ENCODE results near the gene CD96. TPM values are rescaled to one million over a fixed set of nuclear protein-coding genes. Genes with fewer than 3 reads are reported as not detected.

The CD96 gene
- total RNA-seq, 1 donor from 2014 or later, result 0.57 TPM

DNA sequence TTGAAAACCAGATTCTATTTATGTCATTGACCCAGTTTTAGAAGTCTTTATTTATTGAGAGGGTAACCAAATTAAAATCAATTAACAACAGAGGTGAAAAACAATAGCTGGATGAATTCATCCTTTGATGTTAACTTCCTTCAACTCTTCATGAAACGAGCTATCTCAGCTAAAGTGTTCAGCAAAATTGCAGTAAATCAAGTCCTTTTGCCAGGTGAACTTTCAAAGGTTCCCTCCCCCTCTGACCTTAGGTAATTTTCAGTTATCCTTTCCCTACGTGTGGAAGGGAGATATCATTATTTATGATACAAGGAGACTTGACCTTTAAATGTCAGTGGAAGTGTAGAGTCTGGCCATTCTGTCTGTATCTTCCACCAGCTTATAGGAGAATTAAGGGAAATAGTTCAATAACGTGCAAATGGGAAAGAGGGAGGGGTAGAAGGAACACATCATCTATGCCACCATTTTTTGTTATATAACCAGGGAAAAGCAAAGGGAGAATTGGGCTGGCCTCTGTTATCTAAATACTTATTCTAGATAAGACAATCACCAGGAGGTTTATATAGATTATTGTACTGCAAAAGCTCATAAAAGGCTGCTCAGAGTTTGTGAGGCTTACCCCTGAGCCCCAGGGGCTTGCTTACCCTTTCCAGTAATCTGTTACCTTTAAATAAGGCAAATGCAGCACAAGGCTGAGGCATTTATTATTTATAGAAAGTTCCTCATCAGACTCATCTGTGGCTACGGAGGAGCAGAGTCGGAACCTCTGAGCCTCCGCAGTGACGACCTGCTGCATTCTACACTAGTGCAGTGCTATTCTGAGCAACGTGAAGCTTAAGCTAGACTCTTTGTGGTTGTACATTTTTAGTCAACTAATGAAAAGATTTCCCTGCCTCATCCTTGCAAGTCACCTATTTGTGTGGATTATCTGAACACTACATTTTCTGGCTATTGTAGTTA, 150.9 kb downstream of the CD96 start:
- intact Hi-C loops (cut with DNase I), result loop anchor here (1.0 kb wide), 1 partner anchor 21 kb away; no protein-coding TSS in a partner anchor
- DNase-seq (ENCODE audit: low spot score), result no peak

- no peak for DNase-seq (ENCODE audit: low spot score)
- intact Hi-C loops (cut with DNase I), result no loop called here
Observed at GRCh38 chr3:111694471-111694870, 152.5 kb downstream of the CD96 start.

GRCh38 chr3:111695636-111696117, 153.7 kb downstream of the CD96 start:
- no peak for DNase-seq (ENCODE audit: low spot score)
- intact Hi-C loops (cut with DNase I), result no loop called here

DNA sequence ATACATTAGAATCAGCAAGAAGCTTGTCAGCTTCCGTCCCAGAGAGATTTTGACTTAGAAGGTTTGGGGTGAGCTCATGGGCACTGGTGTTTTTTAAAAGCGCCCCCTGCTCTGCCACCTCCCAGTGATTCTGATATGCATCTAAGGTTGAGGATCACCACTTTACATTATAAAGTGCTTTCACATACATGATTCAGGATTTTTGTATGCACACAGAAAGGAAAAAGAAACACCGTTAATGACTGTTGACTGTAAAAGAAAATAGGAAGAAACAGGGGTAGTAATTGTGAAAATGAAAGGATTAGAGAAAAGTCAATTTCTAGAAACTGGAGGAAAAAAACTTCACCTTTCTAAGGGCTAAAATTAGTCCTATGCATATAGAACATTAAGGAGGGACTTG, 158.1 kb downstream of the CD96 start:
- intact Hi-C loops (cut with DNase I), result no loop called here
- DNase-seq (ENCODE audit: low spot score), result no peak

- DNase-seq (ENCODE audit: low spot score), result no peak
- intact Hi-C loops (cut with DNase I), result no loop called here
Observed at GRCh38 chr3:111701292-111701906, 159.4 kb downstream of the CD96 start.

Other genes starting within 250 kb of the CD96 start
- gene ZBED2, start 53.1 kb downstream of the CD96 start, total RNA-seq, result not detected
- 2.2 TPM for gene PLCXD2, start 132.5 kb downstream of the CD96 start, total RNA-seq